Liver (tissue), 9 donors: ENCODE data around the gene ODC1. TPM values are rescaled to one million over a fixed set of nuclear protein-coding genes. Genes with fewer than 3 reads are reported as not detected.

Source experiments
- DNase-seq: peaks from one replicate; pipeline ENCODE4 v3.0.0-alpha.2; 2017; ENCODE audit warnings: low spot score
- H3K27ac ChIP-seq, 2 donors: one replicate each; pipeline ENCODE4 v1.7.0; 2013; ENCODE audit warnings: inconsistent platforms in 2 of 2, low read length in 2 of 2, control low read depth in 1 of 2, low read depth in 1 of 2, mild to moderate bottlenecking in 1 of 2
- H3K27me3 ChIP-seq, 4 donors: one replicate each; pipeline versions ENCODE4 v1.6.1 to v1.7.0; 2013; ENCODE audit warnings: low read length in 3 of 4, inconsistent platforms in 1 of 4, mild to moderate bottlenecking in 1 of 4, moderate library complexity in 1 of 4; ENCODE audit not compliant: control insufficient read depth in 4 of 4, insufficient read depth in 4 of 4
- H3K36me3 ChIP-seq, 4 donors: one replicate each; pipeline versions ENCODE4 v1.6.1 to v1.7.0; 2013; ENCODE audit warnings: low read length in 3 of 4, mild to moderate bottlenecking in 3 of 4, low read depth in 1 of 4, moderate library complexity in 1 of 4; ENCODE audit not compliant: control insufficient read depth in 4 of 4, insufficient read depth in 3 of 4
- H3K4me1 ChIP-seq, 4 donors: one replicate each; pipeline versions ENCODE4 v1.6.1 to v1.7.0; 2013; ENCODE audit warnings: low read length in 3 of 4, mild to moderate bottlenecking in 3 of 4, moderate library complexity in 1 of 4; ENCODE audit not compliant: control insufficient read depth in 4 of 4, insufficient read depth in 4 of 4
- H3K4me3 ChIP-seq, 3 donors: one replicate each; pipeline versions ENCODE4 v1.6.1 to v1.7.0; 2013; ENCODE audit warnings: low read length in 3 of 3, control low read depth in 1 of 3, low read depth in 1 of 3, mild to moderate bottlenecking in 1 of 3
- H3K9ac ChIP-seq, 2 donors: one replicate each; pipeline ENCODE4 v1.7.0; 2013; ENCODE audit warnings: low read length in 2 of 2, mild to moderate bottlenecking in 2 of 2, moderate library complexity in 2 of 2, control low read depth in 1 of 2, low read depth in 1 of 2
- H3K9me3 ChIP-seq, 4 donors: one replicate each; pipeline versions ENCODE4 v1.6.1 to v1.7.0; 2013; ENCODE audit warnings: low read length in 3 of 4; ENCODE audit not compliant: control insufficient read depth in 4 of 4
- EGR1 ChIP-seq, 2 donors: IDR thresholded peaks; 2 replicates each; pipeline ENCODE4 v1.6.1; 2016 to 2018; ENCODE audit warnings: antibody characterized with exemption in 2 of 2, low read depth in 2 of 2
- FOXA1 ChIP-seq: IDR thresholded peaks from 2 replicates; pipeline ENCODE4 v1.6.1; 2016; ENCODE audit warnings: antibody characterized with exemption
- FOXA2 ChIP-seq: IDR thresholded peaks from 2 replicates; pipeline ENCODE4 v1.6.1; 2016; ENCODE audit warnings: antibody characterized with exemption
- GABPA ChIP-seq, 2 donors: IDR thresholded peaks in 1 of 2; conservative IDR thresholded peaks in 1 of 2; 2 replicates each; pipeline ENCODE4 v1.6.1; 2016; ENCODE audit warnings: antibody characterized with exemption in 2 of 2, mild to moderate bottlenecking in 1 of 2, moderate library complexity in 1 of 2
- HNF4A ChIP-seq, 2 donors: conservative IDR thresholded peaks; 2 replicates each; pipeline ENCODE4 v1.6.1; 2016; ENCODE audit warnings: antibody characterized with exemption in 2 of 2, mild to moderate bottlenecking in 2 of 2
- HNF4G ChIP-seq: IDR thresholded peaks from 2 replicates; pipeline ENCODE4 v1.6.1; 2016; ENCODE audit warnings: antibody characterized with exemption
- JUND ChIP-seq, 2 donors: IDR thresholded peaks; 2 replicates each; pipeline ENCODE4 v1.6.1; 2016; ENCODE audit warnings: antibody characterized with exemption in 2 of 2
- NR2F2 ChIP-seq: IDR thresholded peaks from 2 replicates; pipeline ENCODE4 v1.6.1; 2016; ENCODE audit warnings: antibody characterized with exemption
- RAD21 ChIP-seq, 2 donors: IDR thresholded peaks; 2 replicates each; pipeline ENCODE4 v1.6.1; 2016; ENCODE audit warnings: antibody characterized with exemption in 2 of 2, mild to moderate bottlenecking in 2 of 2
- RXRA ChIP-seq, 2 donors: IDR thresholded peaks; 2 replicates each; pipeline ENCODE4 v1.6.1; 2017 to 2018; ENCODE audit warnings: antibody characterized with exemption in 2 of 2, mild to moderate bottlenecking in 1 of 2
- SP1 ChIP-seq: IDR thresholded peaks from 2 replicates; pipeline ENCODE4 v1.6.1; 2018; ENCODE audit warnings: antibody characterized with exemption, mild to moderate bottlenecking
- TAF1 ChIP-seq: conservative IDR thresholded peaks from 2 replicates; pipeline ENCODE4 v1.6.1; 2016; ENCODE audit warnings: antibody characterized with exemption, mild to moderate bottlenecking
- YY1 ChIP-seq: IDR thresholded peaks from 2 replicates; pipeline ENCODE4 v1.6.1; 2016; ENCODE audit warnings: antibody characterized with exemption, mild to moderate bottlenecking
- WGBS: extraction: QIAGEN DNeasy Blood & Tissue Kit; methylation state at CpG from one replicate; pipeline ENCODE4 v1.1.7; 2013; 5-methylcytosine and 5-hydroxymethylcytosine counted together
- polyA plus RNA-seq, 2 donors: library from polyadenylated mRNA; stranded (reverse) in 1 of 2; unstranded in 1 of 2; fragments of 200-250 nt in 1 of 2; fragments of >200 nt in 1 of 2; fragmentation: Nextera tagmentation in 1 of 2; extraction: Ambion mirVana in 1 of 2; gene quantifications; one replicate each; pipeline versions ENCODE4 v1.2.1 to v1.2.3, GENCODE V29; 2013 to 2015
- total RNA-seq, 2 donors: library from RNA; depleted of rRNA; stranded (reverse); fragments of >200 nt; gene quantifications; one replicate each; pipeline ENCODE4 v1.2.3, GENCODE V29; 2014
- TF ChIP-seq, protein P1 (sequence below): IDR thresholded peaks from 2 replicates; pipeline ENCODE4 v1.6.1; 2016; ENCODE audit warnings: antibody characterized with exemption
- TF ChIP-seq, protein P2 (sequence below): fragments of 150-350 bp; IDR thresholded peaks from 2 replicates; pipeline ENCODE4 v1.5.1; 2017; ENCODE audit warnings: improper control_type of control experiment, low read depth, low read length; ENCODE audit not compliant: missing input control
- TF ChIP-seq, protein P3 (sequence below): IDR thresholded peaks from 2 replicates; pipeline ENCODE4 v1.6.1; 2016; ENCODE audit warnings: antibody characterized with exemption
- TF ChIP-seq, protein P4 (sequence below): IDR thresholded peaks from 2 replicates; pipeline ENCODE4 v1.6.1; 2016; ENCODE audit warnings: antibody characterized with exemption, mild to moderate bottlenecking
- TF ChIP-seq, protein P5 (sequence below): IDR thresholded peaks from 2 replicates; pipeline ENCODE4 v1.6.1; 2016; ENCODE audit warnings: antibody characterized with exemption
- donor health status: healthy.
- donor health status: healthy.
- donor health status: healthy.
- donor health status: healthy.
- donor health status: healthy.

Gene ODC1
- total and polyA plus RNA-seq, 4 donors, result 8.3 to 75.8 (median 48.1) TPM

DNA sequence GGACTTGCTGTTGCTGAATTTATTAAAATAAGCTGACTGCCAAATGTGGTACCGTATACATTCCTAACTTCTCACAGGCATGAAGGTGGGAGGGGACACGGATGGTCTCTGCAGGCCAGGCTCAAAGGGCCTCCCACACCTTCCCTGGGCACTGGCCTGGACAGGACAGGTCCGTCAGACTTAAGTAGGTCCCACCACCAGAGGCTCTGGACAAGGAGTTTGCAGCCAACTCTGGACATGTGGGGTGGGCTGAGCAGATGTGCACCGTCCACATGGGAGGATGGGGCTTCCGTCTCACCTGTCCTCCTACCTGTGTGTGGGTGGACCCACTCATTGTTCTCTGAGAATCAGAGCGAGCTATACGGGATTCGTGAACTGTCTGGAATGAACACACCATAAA is 8.2 kb downstream of the ODC1 start:
- H3K36me3 ChIP-seq, result peaks cover 11 to 49% (median 45%) of the 10 kb centered on the region in 4 donors
- no peaks in the 10 kb centered on the region for H3K9me3 ChIP-seq
- no peaks in the 10 kb centered on the region for H3K27me3 ChIP-seq
- WGBS, result 96% methylated on average over 8 of the region's 8 CpGs
- no peak overlapping the region for H3K27ac ChIP-seq
- no peak overlapping the region for H3K4me3 ChIP-seq
- no peak overlapping the region for H3K9ac ChIP-seq
- DNase-seq, result no peak
- peaks cover 0 to 5% (median 2%) of the 10 kb centered on the region in 4 donors for H3K4me1 ChIP-seq
- TF ChIP-seq, protein P1, sequence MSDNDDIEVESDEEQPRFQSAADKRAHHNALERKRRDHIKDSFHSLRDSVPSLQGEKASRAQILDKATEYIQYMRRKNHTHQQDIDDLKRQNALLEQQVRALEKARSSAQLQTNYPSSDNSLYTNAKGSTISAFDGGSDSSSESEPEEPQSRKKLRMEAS, result no peak
- TF ChIP-seq RXRA (IDR thresholded peaks at IDR 0.05) (no peak), JUND (IDR thresholded peaks at IDR 0.05) (no peak), EGR1 (IDR thresholded peaks at IDR 0.05; ENCODE audit: low read depth in 2 of 2) (no peak), YY1 (no peak), FOXA2 (no peak), TAF1 (no peak), SP1 (no peak), RAD21 (IDR thresholded peaks at IDR 0.05) (no peak), HNF4A (conservative IDR thresholded peaks at IDR 0.05) (no peak), GABPA (IDR thresholded peaks at IDR 0.05 in 1 of 2, conservative IDR thresholded peaks at IDR 0.05 in 1 of 2) (no peak), FOXA1 (no peak), HNF4G (no peak), NR2F2 (no peak)
- TF ChIP-seq, protein P2, sequence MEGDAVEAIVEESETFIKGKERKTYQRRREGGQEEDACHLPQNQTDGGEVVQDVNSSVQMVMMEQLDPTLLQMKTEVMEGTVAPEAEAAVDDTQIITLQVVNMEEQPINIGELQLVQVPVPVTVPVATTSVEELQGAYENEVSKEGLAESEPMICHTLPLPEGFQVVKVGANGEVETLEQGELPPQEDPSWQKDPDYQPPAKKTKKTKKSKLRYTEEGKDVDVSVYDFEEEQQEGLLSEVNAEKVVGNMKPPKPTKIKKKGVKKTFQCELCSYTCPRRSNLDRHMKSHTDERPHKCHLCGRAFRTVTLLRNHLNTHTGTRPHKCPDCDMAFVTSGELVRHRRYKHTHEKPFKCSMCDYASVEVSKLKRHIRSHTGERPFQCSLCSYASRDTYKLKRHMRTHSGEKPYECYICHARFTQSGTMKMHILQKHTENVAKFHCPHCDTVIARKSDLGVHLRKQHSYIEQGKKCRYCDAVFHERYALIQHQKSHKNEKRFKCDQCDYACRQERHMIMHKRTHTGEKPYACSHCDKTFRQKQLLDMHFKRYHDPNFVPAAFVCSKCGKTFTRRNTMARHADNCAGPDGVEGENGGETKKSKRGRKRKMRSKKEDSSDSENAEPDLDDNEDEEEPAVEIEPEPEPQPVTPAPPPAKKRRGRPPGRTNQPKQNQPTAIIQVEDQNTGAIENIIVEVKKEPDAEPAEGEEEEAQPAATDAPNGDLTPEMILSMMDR, result no peak
- TF ChIP-seq, protein P3, sequence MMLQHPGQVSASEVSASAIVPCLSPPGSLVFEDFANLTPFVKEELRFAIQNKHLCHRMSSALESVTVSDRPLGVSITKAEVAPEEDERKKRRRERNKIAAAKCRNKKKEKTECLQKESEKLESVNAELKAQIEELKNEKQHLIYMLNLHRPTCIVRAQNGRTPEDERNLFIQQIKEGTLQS, result no peak
- TF ChIP-seq, protein P4, sequence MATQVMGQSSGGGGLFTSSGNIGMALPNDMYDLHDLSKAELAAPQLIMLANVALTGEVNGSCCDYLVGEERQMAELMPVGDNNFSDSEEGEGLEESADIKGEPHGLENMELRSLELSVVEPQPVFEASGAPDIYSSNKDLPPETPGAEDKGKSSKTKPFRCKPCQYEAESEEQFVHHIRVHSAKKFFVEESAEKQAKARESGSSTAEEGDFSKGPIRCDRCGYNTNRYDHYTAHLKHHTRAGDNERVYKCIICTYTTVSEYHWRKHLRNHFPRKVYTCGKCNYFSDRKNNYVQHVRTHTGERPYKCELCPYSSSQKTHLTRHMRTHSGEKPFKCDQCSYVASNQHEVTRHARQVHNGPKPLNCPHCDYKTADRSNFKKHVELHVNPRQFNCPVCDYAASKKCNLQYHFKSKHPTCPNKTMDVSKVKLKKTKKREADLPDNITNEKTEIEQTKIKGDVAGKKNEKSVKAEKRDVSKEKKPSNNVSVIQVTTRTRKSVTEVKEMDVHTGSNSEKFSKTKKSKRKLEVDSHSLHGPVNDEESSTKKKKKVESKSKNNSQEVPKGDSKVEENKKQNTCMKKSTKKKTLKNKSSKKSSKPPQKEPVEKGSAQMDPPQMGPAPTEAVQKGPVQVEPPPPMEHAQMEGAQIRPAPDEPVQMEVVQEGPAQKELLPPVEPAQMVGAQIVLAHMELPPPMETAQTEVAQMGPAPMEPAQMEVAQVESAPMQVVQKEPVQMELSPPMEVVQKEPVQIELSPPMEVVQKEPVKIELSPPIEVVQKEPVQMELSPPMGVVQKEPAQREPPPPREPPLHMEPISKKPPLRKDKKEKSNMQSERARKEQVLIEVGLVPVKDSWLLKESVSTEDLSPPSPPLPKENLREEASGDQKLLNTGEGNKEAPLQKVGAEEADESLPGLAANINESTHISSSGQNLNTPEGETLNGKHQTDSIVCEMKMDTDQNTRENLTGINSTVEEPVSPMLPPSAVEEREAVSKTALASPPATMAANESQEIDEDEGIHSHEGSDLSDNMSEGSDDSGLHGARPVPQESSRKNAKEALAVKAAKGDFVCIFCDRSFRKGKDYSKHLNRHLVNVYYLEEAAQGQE, result no peak
- TF ChIP-seq, protein P5, sequence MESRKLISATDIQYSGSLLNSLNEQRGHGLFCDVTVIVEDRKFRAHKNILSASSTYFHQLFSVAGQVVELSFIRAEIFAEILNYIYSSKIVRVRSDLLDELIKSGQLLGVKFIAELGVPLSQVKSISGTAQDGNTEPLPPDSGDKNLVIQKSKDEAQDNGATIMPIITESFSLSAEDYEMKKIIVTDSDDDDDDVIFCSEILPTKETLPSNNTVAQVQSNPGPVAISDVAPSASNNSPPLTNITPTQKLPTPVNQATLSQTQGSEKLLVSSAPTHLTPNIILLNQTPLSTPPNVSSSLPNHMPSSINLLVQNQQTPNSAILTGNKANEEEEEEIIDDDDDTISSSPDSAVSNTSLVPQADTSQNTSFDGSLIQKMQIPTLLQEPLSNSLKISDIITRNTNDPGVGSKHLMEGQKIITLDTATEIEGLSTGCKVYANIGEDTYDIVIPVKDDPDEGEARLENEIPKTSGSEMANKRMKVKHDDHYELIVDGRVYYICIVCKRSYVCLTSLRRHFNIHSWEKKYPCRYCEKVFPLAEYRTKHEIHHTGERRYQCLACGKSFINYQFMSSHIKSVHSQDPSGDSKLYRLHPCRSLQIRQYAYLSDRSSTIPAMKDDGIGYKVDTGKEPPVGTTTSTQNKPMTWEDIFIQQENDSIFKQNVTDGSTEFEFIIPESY, result no peak
